Measurements from ENCODE around the gene RAB31. TPM values are rescaled to one million over a fixed set of nuclear protein-coding genes. Genes with fewer than 3 reads are reported as not detected.

Gene RAB31
- polyA plus RNA-seq, 1 experiment, result 37.2 TPM

DNA sequence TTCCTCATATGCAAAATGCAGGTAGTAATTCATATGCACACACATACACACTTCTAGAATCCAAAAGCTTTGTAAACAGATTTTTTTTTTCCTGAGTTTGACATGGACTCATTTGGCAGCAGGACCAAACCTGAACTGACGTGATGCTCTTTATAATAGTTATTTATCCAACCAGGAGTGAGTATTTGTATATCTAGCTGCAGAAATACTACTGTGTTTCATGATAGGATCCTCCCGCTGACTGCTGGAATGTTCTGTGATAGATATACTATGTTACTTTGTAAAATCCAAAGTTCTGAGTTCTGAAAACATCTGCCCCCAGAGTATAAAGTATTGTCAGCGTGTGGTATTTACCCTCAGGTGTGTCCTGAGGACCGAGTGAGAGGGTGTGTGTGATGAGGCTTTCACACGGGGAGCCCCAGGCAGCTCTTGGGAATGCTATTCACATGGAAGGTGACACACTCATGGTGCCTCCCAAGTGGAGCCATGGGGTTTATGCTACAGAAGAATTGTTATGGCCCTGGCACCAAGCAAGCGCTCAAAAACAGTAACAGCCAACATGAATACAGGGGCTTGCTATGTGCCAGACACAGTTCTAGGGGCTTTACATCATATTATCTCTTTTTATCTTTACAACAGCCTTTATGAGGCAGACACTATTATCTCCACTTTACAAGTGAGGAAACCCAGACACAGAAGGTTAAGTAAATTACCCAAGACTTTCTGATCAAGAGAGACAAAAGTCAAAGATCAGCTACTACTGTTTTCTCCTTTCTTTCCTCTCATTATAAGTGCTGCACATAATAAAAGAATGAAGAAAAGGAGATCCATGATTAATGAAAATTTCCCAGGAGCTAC lies 161.0 kb downstream of the RAB31 start:
- POLR2A ChIA-PET, result interaction anchor here (0.7 kb wide), 1 partner anchor 39 kb away, joined by 3 read pairs; no protein-coding TSS in a partner anchor
- TF ChIP-seq, protein P1, sequence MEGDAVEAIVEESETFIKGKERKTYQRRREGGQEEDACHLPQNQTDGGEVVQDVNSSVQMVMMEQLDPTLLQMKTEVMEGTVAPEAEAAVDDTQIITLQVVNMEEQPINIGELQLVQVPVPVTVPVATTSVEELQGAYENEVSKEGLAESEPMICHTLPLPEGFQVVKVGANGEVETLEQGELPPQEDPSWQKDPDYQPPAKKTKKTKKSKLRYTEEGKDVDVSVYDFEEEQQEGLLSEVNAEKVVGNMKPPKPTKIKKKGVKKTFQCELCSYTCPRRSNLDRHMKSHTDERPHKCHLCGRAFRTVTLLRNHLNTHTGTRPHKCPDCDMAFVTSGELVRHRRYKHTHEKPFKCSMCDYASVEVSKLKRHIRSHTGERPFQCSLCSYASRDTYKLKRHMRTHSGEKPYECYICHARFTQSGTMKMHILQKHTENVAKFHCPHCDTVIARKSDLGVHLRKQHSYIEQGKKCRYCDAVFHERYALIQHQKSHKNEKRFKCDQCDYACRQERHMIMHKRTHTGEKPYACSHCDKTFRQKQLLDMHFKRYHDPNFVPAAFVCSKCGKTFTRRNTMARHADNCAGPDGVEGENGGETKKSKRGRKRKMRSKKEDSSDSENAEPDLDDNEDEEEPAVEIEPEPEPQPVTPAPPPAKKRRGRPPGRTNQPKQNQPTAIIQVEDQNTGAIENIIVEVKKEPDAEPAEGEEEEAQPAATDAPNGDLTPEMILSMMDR (IDR thresholded peaks at IDR 0.05; ENCODE audit: insufficient read depth, low read depth, low read length), result no peak
- Histone ChIP-seq H3K27me3 (ENCODE audit: control insufficient read depth, insufficient read depth, low read length) (no peaks in the 10 kb centered on the region), H3K36me3 (ENCODE audit: control insufficient read depth, insufficient read depth, low read length) (no peaks in the 10 kb centered on the region), H3K4me3 (ENCODE audit: low read depth, low read length) (no peak overlapping the region)
- CTCF ChIA-PET, result interaction anchor here (0.6 to 2.2 kb wide), 6 partner anchors 16 to 1253 kb away, joined by 3 to 5 read pairs (median 3); partner anchors contain the start of gene TXNDC2
- DNase-seq (ENCODE audit: low read depth), result no peak

DNA sequence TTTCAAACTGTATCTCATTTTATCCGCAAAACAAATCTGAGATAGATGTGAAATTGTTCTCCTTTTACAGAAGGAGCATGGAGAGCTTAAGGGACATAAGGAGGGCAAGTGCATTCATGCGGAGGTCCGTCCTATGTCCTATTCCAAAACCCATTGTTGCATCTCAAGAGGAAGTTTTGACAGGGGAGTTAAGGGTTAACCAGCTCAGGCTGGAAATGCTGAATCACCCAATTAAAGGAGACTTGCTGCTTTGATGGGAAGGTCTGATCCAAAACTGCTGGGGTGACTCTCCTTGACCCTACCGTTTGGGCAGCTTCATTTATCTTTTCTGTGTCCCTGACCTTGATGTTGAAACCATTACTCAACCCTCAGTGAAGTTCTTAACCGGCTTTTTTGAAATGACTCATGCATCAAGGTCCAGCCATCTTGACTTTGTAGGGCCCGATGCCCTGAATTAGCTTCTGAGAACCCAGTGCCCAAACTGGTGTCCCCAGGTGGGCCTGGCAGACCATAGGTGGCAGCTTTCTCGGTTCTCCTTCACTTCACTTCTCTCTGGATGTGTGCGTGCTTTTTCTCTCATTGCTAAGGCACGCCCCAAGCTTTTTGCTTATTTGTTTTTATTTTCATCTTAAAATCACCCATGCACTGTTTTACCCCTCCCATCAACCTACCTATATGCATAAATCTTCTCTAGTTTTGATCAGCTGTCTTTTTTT lies 161.8 kb downstream of the RAB31 start:
- no peaks in the 10 kb centered on the region for H3K27me3 ChIP-seq (ENCODE audit: control insufficient read depth, insufficient read depth, low read length)
- POLR2A ChIA-PET, result interaction anchor here (0.5 kb wide), 1 partner anchor 58 kb away, joined by 4 read pairs; no protein-coding TSS in a partner anchor
- DNase-seq (ENCODE audit: low read depth), result peak; percentile 35
- no peaks in the 10 kb centered on the region for H3K36me3 ChIP-seq (ENCODE audit: control insufficient read depth, insufficient read depth, low read length)
- H3K4me3 ChIP-seq (ENCODE audit: low read depth, low read length), result no peak overlapping the region
- CTCF ChIA-PET, result interaction anchor here (0.6 to 2.2 kb wide), 6 partner anchors 16 to 1252 kb away, joined by 3 to 5 read pairs (median 3); partner anchors contain the start of gene TXNDC2
- TF ChIP-seq, protein P1 (IDR thresholded peaks at IDR 0.05; ENCODE audit: insufficient read depth, low read depth, low read length), result no peak

DNA sequence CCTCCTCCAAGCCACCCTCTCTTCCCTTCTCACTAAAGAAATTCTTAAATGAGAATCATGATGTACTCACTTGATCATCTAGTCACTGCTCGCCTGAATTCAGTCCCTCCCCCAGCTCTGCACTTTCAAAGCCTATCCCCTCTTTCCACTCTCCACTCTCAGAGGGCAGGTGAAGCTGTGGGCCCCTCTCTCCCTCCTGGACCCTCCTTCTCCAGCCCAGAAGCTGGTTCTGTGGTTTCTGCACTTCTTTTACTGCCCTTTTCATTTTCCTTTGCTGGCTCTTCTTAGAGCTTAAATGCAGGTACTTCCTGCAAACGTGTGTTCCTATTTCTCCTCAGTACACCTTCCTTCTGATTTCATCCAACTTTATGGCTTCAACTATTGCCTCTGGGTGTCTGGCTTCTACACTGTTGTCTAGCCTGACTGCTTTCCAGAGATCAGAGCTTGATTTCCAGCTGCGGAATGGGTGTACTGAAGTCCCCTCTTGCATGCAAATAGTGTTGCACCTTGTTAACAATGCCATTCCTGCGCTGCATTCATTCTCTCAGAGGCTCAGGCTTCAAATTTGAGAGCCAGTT lies 162.4 kb downstream of the RAB31 start:
- H3K4me3 ChIP-seq (ENCODE audit: low read depth, low read length), result no peak overlapping the region
- no peaks in the 10 kb centered on the region for H3K36me3 ChIP-seq (ENCODE audit: control insufficient read depth, insufficient read depth, low read length)
- ChIA-PET POLR2A (interaction anchor here (0.5 kb wide), 1 partner anchor 57 kb away, joined by 4 read pairs; no protein-coding TSS in a partner anchor), CTCF (interaction anchor here (0.6 to 2.2 kb wide), 3 partner anchors 18 to 98 kb away, joined by 3 to 5 read pairs (median 3); no protein-coding TSS in a partner anchor)
- DNase-seq (ENCODE audit: low read depth), result no peak
- TF ChIP-seq, protein P1 (IDR thresholded peaks at IDR 0.05; ENCODE audit: insufficient read depth, low read depth, low read length), result no peak
- no peaks in the 10 kb centered on the region for H3K27me3 ChIP-seq (ENCODE audit: control insufficient read depth, insufficient read depth, low read length)

DNA sequence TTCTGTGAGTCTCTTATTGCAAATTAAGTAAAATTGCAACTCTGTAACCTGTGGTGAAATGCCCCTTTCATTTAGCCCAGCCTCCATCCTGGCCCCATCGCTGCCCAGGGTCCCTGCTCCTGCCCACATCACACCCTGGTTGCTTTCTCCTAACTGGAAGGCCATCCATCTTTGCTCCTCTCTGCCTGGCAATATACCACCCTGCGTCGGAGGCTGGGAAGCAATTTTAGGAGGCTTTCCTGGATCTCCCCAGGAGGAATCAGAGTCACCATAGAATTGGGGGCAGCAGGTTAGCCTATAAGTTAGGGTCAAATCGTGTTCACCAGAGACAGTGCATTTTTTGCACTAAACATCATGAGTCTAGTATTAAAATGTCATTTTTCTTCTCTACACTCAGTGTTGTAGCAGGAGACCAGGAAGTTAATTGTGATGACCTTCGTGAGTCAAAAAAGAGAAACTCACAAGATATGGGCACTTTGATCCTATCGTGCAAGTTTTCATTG lies 163.2 kb downstream of the RAB31 start:
- POLR2A ChIA-PET, result no interaction called here
- TF ChIP-seq, protein P1 (IDR thresholded peaks at IDR 0.05; ENCODE audit: insufficient read depth, low read depth, low read length), result no peak
- DNase-seq (ENCODE audit: low read depth), result no peak
- no peaks in the 10 kb centered on the region for H3K36me3 ChIP-seq (ENCODE audit: control insufficient read depth, insufficient read depth, low read length)
- CTCF ChIA-PET, result interaction anchor here (0.5 kb wide), 1 partner anchor 13 kb away, joined by 3 read pairs; no protein-coding TSS in a partner anchor
- H3K4me3 ChIP-seq (ENCODE audit: low read depth, low read length), result no peak overlapping the region
- no peaks in the 10 kb centered on the region for H3K27me3 ChIP-seq (ENCODE audit: control insufficient read depth, insufficient read depth, low read length)
